ENCODE data around the gene WDR91.
A peak's percentile ranks its signal among the peaks of the same experiment; 100 is the strongest.
"Not testable (repeated sequence)": the region's sequence is repeated elsewhere in the genome, so short reads cannot be mapped to it uniquely, and the experiment has no call there.

Gene WDR91

GRCh38 chr7:135211179-135211945, at the start of gene WDR91:
Gene WDR91 (minus strand): TSS chr7:135211526. CDS start chr7:135211502, 24 bp downstream.
- DNase-seq (ENCODE audit: low spot score) = peak; percentile 95

- no peak for DNase-seq (ENCODE audit: low spot score)
Observed at GRCh38 chr7:135260470-135260869, 49.1 kb upstream of the WDR91 start.

GRCh38 chr7:135259702-135260101, 48.4 kb upstream of the WDR91 start:
- no peak for DNase-seq (ENCODE audit: low spot score)

GRCh38 chr7:135258585-135258984, 47.3 kb upstream of the WDR91 start:
- DNase-seq (ENCODE audit: low spot score) = no peak

DNA sequence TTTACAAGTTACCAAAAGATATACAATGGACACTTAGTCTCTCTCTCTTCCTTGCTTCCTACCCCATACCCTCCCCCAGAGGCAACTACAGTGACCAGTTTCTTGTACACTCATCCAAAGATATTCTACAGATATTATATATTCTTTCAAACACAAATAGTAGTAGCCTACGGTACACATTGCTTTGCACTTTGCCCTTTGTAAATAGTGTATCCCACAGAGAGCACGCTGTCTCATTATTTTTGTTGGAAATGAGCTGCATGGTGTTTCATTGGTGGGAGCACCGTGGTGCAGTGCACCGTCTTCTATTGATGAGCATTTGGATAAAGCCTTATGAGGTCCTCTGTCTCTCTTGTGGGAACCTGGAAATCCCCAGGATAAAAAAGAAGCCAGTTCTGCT, 46.5 kb upstream of the WDR91 start:
- DNase-seq (ENCODE audit: low spot score) = no peak

DNA sequence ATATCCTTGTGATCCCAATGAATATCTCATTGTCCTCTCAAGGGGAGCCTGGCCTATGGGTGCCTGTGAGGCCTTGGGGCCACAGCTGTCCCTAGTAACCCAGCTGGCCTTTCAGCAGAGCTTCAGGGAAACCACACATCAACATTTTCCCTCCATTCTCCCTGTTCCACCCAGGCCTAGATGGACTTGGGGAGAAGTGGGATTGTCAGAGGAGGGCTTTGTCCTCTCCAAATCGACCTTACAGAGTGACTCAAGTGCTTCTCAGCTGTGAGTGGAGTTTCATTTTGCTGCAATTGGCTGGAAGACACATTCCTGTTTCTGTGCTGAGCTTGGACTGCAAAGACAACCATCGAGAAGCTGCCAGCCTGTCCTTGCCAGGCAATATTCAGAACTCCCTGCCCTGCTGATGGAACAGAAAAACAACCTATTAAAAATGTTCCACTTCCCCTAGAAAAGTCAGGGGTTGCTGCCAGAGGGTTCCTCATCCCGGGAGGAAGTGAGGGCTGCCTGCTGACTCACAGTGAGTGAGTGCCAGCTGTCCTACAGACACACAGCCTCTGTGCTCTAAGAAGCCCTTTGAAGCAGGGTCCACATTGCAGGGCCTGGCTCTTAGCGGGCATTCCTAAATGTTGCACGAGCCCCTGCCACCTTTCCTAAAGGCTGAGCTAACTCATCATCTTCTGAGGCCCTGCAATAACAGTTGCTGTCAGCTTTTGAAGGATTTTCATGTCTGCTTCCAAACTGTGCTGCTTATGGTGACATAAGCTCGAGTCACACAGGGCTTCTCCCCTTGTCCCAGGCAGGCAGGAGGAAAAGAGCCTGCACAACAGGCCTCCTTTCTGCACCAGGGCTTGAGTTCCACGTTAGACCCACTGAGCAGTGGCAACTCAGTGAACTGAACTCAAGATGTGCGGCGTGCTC, 42.8 kb upstream of the WDR91 start:
- DNase-seq (ENCODE audit: low spot score) = peak; percentile 92

DNA sequence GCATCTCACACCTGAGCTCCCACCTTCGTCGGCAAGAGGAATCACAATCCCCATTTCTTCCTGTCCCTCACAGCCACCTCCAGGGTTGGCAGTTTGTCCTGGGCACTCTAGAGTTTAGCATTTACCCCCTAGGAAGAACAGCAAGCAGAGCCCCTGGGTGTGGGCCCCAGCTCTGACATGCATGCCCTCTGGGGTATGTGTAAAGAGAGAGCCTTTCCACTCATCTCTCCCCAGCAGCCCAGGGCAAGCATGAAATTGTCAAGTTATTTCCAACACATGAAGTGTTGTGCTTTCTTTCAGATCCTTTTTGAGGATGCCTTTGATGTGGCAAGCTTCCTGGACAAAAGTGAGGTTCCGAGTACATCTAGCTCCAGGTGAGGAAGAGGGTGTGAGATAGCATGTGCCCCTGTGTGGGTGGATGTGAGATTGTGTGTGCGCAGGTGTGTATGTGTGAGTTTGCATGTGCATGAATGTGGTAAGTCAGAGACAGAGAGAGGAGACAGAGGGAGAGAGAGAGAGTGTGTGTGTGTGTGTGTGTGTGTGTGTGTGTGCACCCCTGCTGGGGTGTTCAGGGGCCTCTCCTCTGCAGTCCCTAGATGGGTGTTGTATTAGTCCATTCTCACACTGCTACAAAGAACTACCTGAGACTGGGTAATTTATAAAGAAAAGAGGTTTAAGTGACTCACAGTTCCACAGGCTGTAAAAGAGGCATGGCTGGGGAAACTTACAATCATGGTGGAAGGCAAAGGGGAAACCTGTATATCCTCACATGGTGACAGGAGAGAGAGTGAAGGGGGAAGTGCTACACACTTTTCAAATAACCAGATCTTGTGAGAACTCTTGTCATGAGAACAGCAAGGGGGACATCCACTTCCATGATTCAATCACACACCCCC, 40.4 kb upstream of the WDR91 start:
- no peak for DNase-seq (ENCODE audit: low spot score)

- no peak for DNase-seq (ENCODE audit: low spot score)
Observed at GRCh38 chr7:135248546-135248945, 37.2 kb upstream of the WDR91 start.

- no peak for DNase-seq (ENCODE audit: low spot score)
Observed at GRCh38 chr7:135247746-135248471, 36.6 kb upstream of the WDR91 start.

DNA sequence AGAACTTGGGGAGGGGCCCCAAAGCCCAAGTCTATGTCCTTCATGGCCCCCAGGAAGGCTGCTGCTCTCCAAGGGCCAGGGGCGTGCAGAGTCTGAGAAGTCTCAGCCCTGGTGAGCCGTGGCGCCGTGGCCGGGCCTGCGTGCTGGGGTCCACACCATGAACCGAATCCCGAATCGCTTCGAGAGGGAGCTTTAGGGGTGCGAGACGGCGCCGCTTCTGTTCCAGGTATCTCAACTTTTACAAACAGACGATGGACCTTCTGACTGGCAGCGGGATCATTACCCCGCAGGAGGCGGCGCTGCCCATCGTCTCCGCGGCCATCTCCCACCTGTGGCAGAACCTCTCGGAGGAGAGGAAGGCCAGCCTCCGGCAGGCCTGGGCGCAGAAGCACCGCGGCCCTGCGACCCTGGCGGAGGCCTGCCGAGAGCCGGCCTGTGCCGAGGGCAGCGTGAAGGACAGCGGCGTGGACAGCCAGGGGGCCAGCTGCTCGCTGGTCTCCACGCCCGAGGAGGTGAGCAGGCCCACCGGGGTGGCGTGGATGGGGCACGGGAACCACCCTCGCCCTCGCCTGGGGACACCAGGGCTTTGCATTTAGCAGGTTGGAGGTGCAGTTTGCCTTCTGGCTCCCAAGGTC, 35.0 kb upstream of the WDR91 start:
- no peak for DNase-seq (ENCODE audit: low spot score)

GRCh38 chr7:135245226-135246190, 34.2 kb upstream of the WDR91 start:
- no peak for DNase-seq (ENCODE audit: low spot score)

- no peak for DNase-seq (ENCODE audit: low spot score)
Observed at GRCh38 chr7:135242096-135242684, 30.9 kb upstream of the WDR91 start.

DNA sequence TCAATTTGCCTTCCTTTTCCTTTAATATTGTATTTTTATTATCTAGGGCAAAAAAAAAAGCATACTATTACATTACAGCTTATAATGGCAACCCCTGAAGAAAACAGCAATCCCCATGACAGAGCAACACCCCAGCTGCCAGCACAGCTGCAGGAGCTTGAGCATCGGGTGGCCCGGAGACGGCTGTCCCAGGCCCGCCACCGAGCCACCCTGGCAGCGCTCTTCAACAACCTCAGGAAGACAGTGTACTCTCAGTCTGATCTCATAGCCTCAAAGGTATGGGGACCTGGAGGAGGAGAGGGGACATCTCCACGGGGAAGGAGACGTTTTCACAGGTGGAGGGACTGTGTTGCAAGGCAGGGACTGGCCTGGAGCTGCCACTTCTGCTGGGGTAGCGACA, 29.1 kb upstream of the WDR91 start:
- DNase-seq (ENCODE audit: low spot score) = no peak

GRCh38 chr7:135239263-135239662, 27.9 kb upstream of the WDR91 start:
- DNase-seq (ENCODE audit: low spot score) = no peak

GRCh38 chr7:135238112-135238744, 26.9 kb upstream of the WDR91 start:
- peak; percentile 35 for DNase-seq (ENCODE audit: low spot score)

DNA sequence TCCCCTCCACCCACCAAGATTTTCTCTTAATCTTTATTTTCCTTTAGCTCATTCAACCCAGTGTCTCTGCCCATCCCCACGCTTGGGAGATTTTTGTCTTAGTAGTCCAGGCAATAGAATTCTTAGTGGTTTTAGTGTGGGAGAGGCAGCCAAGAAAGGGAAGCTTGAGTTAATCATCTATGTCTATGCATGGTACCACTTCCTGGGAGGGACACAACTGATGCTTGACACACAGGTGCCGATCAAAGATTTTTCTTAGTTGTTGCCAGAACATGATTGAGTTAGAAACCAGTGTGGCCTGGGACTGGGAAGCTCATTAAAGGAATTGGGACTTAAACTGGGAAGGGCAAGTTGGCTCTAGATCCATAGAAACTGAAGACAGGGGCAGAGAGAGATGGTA, 25.4 kb upstream of the WDR91 start:
- DNase-seq (ENCODE audit: low spot score) = no peak

DNA sequence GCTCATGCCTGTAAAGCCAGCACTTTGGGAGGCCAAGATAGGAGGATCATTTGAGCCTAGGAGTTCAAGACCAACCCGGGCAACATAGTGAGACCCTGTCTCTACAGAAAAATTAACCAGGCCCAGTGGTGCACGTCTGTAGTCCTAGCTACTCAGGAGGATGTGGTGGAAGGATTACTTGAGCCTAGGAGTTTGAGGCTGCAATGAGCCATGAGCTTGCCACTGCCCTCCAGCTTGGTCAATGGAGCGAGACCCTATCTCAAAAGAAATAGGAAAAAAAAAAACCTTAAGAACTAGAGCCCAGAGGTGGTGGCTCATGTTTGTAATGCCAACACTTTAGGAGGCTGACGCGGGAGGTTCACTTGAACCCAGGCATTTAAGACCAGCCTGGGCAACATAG, 24.5 kb upstream of the WDR91 start:
- no peak for DNase-seq (ENCODE audit: low spot score)

DNA sequence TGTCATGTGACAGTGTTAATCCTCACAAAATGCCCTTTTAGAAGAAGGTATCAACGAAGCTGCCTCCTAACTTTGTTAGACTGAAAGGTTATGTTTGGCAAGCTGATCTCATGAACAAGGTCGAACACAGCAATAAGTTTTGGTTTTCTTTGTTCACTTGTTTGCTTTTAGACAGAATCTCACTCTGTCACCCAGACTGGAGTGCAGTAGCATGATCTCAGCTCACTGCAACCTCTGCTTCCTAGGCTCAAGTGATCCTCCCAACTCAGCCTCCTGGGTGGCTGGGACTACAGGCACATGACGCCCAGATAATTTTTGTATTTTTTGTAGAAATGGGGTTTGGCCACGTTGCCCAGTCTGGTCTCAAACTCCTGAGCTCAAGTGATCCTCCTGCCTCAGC, 23.4 kb upstream of the WDR91 start:
- DNase-seq (ENCODE audit: low spot score) = no peak

- DNase-seq (ENCODE audit: low spot score) = not testable (repeated sequence)
Observed at GRCh38 chr7:135234095-135234494, 22.8 kb upstream of the WDR91 start.

Data from RKO (cell line).